ENCODE data around the gene MYLK3.
"Not testable (repeated sequence)": the region's sequence is repeated elsewhere in the genome, so short reads cannot be mapped to it uniquely, and the experiment has no call there.

MYLK3 gene

GRCh38 chr16:46688654-46689364 lies 59.3 kb downstream of the MYLK3 start, which contains the start of gene VPS35:
VPS35 (minus strand) TSS chr16:46689178; CDS start chr16:46689133, 45 bp downstream.
- peak; percentile 100 for DNase-seq

GRCh38 chr16:46688101-46688653 lies 60.0 kb downstream of the MYLK3 start:
- peak; percentile 71 for DNase-seq

GRCh38 chr16:46687486-46687885 lies 60.7 kb downstream of the MYLK3 start:
- no peak for DNase-seq

GRCh38 chr16:46686815-46687473 lies 61.2 kb downstream of the MYLK3 start:
- DNase-seq = no peak

GRCh38 chr16:46681867-46682266 lies 66.3 kb downstream of the MYLK3 start:
- not testable (repeated sequence) for DNase-seq

- DNase-seq = not testable (repeated sequence)
Observed at GRCh38 chr16:46677943-46678342, 70.2 kb downstream of the MYLK3 start.

GRCh38 chr16:46673320-46674013 lies 74.7 kb downstream of the MYLK3 start:
- peak; percentile 88 for DNase-seq

- DNase-seq = no peak
Observed at GRCh38 chr16:46662123-46662522, 86.0 kb downstream of the MYLK3 start.

GRCh38 chr16:46658925-46659324 lies 89.2 kb downstream of the MYLK3 start:
- DNase-seq = peak; percentile 73
